ENCODE results near the gene MBNL2.

Gene MBNL2

DNA sequence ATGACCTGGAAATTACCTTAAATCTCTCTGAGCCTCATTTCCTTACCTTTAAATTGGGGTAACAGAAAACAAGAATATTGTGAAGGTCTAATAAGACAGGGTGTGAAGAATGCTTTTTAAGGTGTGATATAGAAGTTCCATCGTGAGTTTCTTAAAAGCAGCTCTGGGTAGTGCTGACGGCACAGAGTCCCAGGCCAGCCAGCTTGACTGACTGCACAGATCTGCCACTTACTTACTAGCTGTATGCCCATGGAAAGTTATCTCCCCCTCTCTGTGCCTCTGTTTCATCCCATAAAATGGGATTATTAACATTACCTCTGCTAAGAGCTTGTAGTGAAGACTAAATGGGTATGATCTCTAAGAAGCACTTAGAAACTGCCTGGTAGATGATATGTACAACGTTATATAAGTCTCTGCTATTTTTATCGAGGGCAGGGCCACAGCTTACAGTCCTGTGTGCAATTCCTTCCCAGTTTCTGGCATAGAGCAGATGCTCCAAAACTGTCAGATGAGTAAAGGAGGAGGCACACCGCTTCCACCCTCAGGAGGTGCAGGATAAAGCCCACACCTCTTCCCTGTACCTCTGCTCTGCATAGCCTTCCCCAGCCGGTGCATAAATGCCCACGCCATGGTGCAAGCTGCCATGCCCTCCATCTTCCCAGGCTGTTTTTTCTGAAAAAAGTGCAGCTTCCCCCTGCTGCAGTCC, 99.6 kb downstream of the MBNL2 start:
- TF ChIP-seq, protein P1, sequence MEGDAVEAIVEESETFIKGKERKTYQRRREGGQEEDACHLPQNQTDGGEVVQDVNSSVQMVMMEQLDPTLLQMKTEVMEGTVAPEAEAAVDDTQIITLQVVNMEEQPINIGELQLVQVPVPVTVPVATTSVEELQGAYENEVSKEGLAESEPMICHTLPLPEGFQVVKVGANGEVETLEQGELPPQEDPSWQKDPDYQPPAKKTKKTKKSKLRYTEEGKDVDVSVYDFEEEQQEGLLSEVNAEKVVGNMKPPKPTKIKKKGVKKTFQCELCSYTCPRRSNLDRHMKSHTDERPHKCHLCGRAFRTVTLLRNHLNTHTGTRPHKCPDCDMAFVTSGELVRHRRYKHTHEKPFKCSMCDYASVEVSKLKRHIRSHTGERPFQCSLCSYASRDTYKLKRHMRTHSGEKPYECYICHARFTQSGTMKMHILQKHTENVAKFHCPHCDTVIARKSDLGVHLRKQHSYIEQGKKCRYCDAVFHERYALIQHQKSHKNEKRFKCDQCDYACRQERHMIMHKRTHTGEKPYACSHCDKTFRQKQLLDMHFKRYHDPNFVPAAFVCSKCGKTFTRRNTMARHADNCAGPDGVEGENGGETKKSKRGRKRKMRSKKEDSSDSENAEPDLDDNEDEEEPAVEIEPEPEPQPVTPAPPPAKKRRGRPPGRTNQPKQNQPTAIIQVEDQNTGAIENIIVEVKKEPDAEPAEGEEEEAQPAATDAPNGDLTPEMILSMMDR (IDR thresholded peaks at IDR 0.05; ENCODE audit: unreplicated experiment in 3 of 3) = no peak
- Mint-ChIP-seq H3K27ac (no peak overlapping the region), H3K9me3 (no peaks in the 10 kb centered on the region), H3K4me1 (peaks cover 35% of the 10 kb centered on the region), H3K36me3 (ENCODE audit: low read depth) (no peaks in the 10 kb centered on the region), H3K27me3 (ENCODE audit: low read depth) (no peaks in the 10 kb centered on the region), H3K4me3 (no peak overlapping the region)

DNA sequence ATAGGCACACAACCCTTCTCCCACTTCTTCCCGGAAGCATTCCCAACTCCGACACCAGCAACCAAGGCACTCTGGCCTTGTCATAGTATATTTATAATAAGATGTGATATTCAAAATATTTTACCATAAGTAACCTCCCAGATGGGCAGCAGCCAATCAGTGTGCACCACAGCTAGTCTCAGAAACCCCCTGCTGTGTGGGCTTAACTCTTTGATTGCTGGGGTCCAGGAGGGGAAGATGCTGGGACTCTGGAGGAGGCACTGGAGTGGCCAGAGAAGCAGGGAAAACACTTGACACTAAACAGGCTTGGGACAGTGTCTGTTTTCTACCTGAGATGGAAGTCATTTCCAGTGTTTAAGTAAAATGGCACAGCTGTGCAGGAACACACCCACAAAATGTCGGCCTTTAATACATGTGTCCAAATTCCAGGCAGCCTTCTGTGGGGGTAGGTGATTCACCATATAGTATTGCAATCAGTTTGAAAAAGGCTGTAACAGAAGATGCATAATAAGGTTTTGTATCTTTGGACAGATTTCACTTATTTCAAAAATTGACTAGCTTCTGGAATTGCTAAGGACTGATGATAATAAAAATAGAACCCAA, 100.7 kb downstream of the MBNL2 start:
- Mint-ChIP-seq H3K36me3 (ENCODE audit: low read depth) (no peaks in the 10 kb centered on the region), H3K4me1 (peaks cover 38% of the 10 kb centered on the region), H3K27me3 (ENCODE audit: low read depth) (no peaks in the 10 kb centered on the region), H3K4me3 (no peak overlapping the region), H3K9me3 (no peaks in the 10 kb centered on the region), H3K27ac (no peak overlapping the region)
- TF ChIP-seq, protein P1 (IDR thresholded peaks at IDR 0.05; ENCODE audit: unreplicated experiment in 3 of 3) = no peak

GRCh38 chr13:97324115-97324514, 102.0 kb downstream of the MBNL2 start:
- Mint-ChIP-seq H3K4me3 (no peak overlapping the region), H3K27me3 (ENCODE audit: low read depth) (no peaks in the 10 kb centered on the region), H3K9me3 (no peaks in the 10 kb centered on the region), H3K4me1 (peaks cover 38% of the 10 kb centered on the region), H3K36me3 (ENCODE audit: low read depth) (no peaks in the 10 kb centered on the region), H3K27ac (no peak overlapping the region)
- TF ChIP-seq, protein P1 (IDR thresholded peaks at IDR 0.05; ENCODE audit: unreplicated experiment in 3 of 3) = no peak

DNA sequence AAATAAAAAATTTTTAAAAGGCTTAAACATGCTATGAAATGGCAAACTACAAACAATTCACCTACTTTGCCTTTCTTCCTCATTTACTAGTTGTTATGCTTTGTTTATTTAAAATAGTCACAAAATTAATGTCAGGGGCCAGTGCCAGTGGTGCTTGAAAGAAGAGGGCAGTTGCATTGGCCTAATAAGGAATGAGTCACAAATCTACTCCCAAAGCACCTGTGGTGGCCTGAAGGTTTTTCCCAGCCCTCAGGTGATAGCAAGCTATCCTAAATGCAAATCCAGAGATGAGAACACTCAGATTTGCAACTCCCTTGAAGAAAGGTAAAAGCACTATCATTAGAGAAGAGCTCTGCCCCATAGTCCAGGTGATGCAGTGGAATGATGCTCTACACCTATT, 103.6 kb downstream of the MBNL2 start:
- H3K9me3 Mint-ChIP-seq = no peaks in the 10 kb centered on the region
- H3K27me3 Mint-ChIP-seq (ENCODE audit: low read depth) = no peaks in the 10 kb centered on the region
- TF ChIP-seq, protein P1 (IDR thresholded peaks at IDR 0.05; ENCODE audit: unreplicated experiment in 3 of 3) = no peak
- peaks cover 38% of the 10 kb centered on the region for H3K4me1 Mint-ChIP-seq
- H3K4me3 Mint-ChIP-seq = no peak overlapping the region
- H3K36me3 Mint-ChIP-seq (ENCODE audit: low read depth) = peaks cover 5% of the 10 kb centered on the region
- no peak overlapping the region for H3K27ac Mint-ChIP-seq

- H3K4me3 Mint-ChIP-seq = no peak overlapping the region
- peaks cover 5% of the 10 kb centered on the region for H3K36me3 Mint-ChIP-seq (ENCODE audit: low read depth)
- H3K27ac Mint-ChIP-seq = peak overlapping the region in 1 of 3 experiments; percentile 77
- TF ChIP-seq, protein P1 (IDR thresholded peaks at IDR 0.05; ENCODE audit: unreplicated experiment in 3 of 3) = no peak
- peaks cover 32% of the 10 kb centered on the region for H3K4me1 Mint-ChIP-seq
- H3K27me3 Mint-ChIP-seq (ENCODE audit: low read depth) = no peaks in the 10 kb centered on the region
- no peaks in the 10 kb centered on the region for H3K9me3 Mint-ChIP-seq
Observed at GRCh38 chr13:97327086-97327485, 105.0 kb downstream of the MBNL2 start.

All from nephron (organoid).